HS-5 (cell line): ENCODE measurements around the gene ADAM17.
"Not testable (repeated sequence)": the region's sequence is repeated elsewhere in the genome, so short reads cannot be mapped to it uniquely, and the experiment has no call there.

ENCODE experiments used
- DNase-seq: peaks from one replicate; pipeline ENCODE4 v3.0.0-alpha.2; 2012; ENCODE audit warnings: low read depth

Gene ADAM17

GRCh38 chr2:9519250-9519649 is 36.4 kb downstream of the ADAM17 start:
- DNase-seq, result no peak

GRCh38 chr2:9518780-9519179 is 36.9 kb downstream of the ADAM17 start:
- DNase-seq, result no peak

- no peak for DNase-seq
These were observed 37.5 kb downstream of the ADAM17 start for GRCh38 chr2:9518163-9518562.

- DNase-seq, result no peak
These were observed 38.4 kb downstream of the ADAM17 start for GRCh38 chr2:9517118-9517782.

- not testable (repeated sequence) for DNase-seq
These were observed 41.7 kb downstream of the ADAM17 start for GRCh38 chr2:9513946-9514345.

GRCh38 chr2:9508931-9509330 is 46.7 kb downstream of the ADAM17 start:
- no peak for DNase-seq

- DNase-seq, result no peak
These were observed 57.4 kb downstream of the ADAM17 start for GRCh38 chr2:9498210-9498609.

GRCh38 chr2:9497017-9497416 is 58.6 kb downstream of the ADAM17 start:
- no peak for DNase-seq

GRCh38 chr2:9494081-9494480 is 61.5 kb downstream of the ADAM17 start:
- no peak for DNase-seq

GRCh38 chr2:9493478-9493877 is 62.2 kb downstream of the ADAM17 start:
- no peak for DNase-seq

- DNase-seq, result no peak
These were observed 62.7 kb downstream of the ADAM17 start for GRCh38 chr2:9492927-9493326.

GRCh38 chr2:9490789-9491188 is 64.8 kb downstream of the ADAM17 start:
- no peak for DNase-seq

- no peak for DNase-seq
These were observed 66.8 kb downstream of the ADAM17 start for GRCh38 chr2:9488583-9489547.

- DNase-seq, result no peak
These were observed 71.1 kb downstream of the ADAM17 start for GRCh38 chr2:9484533-9484932.

GRCh38 chr2:9483107-9483506 is 72.5 kb downstream of the ADAM17 start:
- no peak for DNase-seq

- no peak for DNase-seq
These were observed 75.5 kb downstream of the ADAM17 start for GRCh38 chr2:9480157-9480556.

GRCh38 chr2:9478526-9478925 is 77.1 kb downstream of the ADAM17 start:
- DNase-seq, result no peak

GRCh38 chr2:9477914-9478313 is 77.7 kb downstream of the ADAM17 start:
- DNase-seq, result no peak

GRCh38 chr2:9474361-9475057 is 81.1 kb downstream of the ADAM17 start, which contains the start of gene IAH1:
IAH1 (plus strand) TSS chr2:9474551; CDS start chr2:9474567, 16 bp downstream.
- peak; percentile 15 for DNase-seq

GRCh38 chr2:9473985-9474360 is 81.7 kb downstream of the ADAM17 start:
- DNase-seq, result no peak

GRCh38 chr2:9473308-9473984 is 82.2 kb downstream of the ADAM17 start:
- no peak for DNase-seq

- no peak for DNase-seq
These were observed 83.1 kb downstream of the ADAM17 start for GRCh38 chr2:9472511-9472910.
